HepG2 (cell line): ENCODE results near the gene ATP13A2.

Experiments used
- CTCF ChIP-seq: sonication (generic); formaldehyde crosslinking; IDR thresholded peaks from 2 replicates; pipeline ENCODE4 v1.5.0; 2020; ENCODE audit warnings: mild to moderate bottlenecking, missing genetic modification reagents, moderate library complexity
- EZH2 ChIP-seq: conservative IDR thresholded peaks from 2 replicates; pipeline ENCODE4 v1.6.1; 2012; ENCODE audit warnings: mild to moderate bottlenecking, low read depth, low read length, moderate library complexity
- ZBTB46 ChIP-seq: sonication (generic); formaldehyde crosslinking; IDR thresholded peaks from 2 replicates; pipeline ENCODE4 v1.4.0; 2020; ENCODE audit warnings: mild to moderate bottlenecking, missing genetic modification reagents, borderline replicate concordance

GRCh38 chr1:16992675-16993074 is 19.1 kb downstream of the ATP13A2 start:
- TF ChIP-seq CTCF (CRISPR knock-in tag) (no peak), ZBTB46 (CRISPR knock-in tag) (no peak), EZH2 (no peak)
